Esophagus squamous epithelium (tissue), 4 donors: ENCODE measurements around the gene TIMP3.

Experiments
- POLR2A ChIP-seq, 4 donors: fragments of 450-650 bp; IDR thresholded peaks; one replicate each; pipeline ENCODE4 v1.6.1; 2017; ENCODE audit warnings: antibody characterized with exemption in 4 of 4, mild to moderate bottlenecking in 4 of 4, moderate library complexity in 3 of 4
- TF ChIP-seq, protein P1 (sequence below), 6 experiments: fragments of 450-650 bp in 4 of 6; fragments of 200-600 bp in 2 of 6; sonication (generic) in 2 of 6; IDR thresholded peaks; one replicate each; pipeline ENCODE4 v1.5.1; 2016 to 2019; ENCODE audit warnings: antibody characterized with exemption in 6 of 6, mild to moderate bottlenecking in 4 of 6, moderate library complexity in 4 of 6

GRCh38 chr22:32850591-32851517, 49.3 kb downstream of the TIMP3 start:
- TF ChIP-seq, protein P1, sequence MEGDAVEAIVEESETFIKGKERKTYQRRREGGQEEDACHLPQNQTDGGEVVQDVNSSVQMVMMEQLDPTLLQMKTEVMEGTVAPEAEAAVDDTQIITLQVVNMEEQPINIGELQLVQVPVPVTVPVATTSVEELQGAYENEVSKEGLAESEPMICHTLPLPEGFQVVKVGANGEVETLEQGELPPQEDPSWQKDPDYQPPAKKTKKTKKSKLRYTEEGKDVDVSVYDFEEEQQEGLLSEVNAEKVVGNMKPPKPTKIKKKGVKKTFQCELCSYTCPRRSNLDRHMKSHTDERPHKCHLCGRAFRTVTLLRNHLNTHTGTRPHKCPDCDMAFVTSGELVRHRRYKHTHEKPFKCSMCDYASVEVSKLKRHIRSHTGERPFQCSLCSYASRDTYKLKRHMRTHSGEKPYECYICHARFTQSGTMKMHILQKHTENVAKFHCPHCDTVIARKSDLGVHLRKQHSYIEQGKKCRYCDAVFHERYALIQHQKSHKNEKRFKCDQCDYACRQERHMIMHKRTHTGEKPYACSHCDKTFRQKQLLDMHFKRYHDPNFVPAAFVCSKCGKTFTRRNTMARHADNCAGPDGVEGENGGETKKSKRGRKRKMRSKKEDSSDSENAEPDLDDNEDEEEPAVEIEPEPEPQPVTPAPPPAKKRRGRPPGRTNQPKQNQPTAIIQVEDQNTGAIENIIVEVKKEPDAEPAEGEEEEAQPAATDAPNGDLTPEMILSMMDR (IDR thresholded peaks at IDR 0.05) = no peak
- no peak for TF ChIP-seq POLR2A (IDR thresholded peaks at IDR 0.05)
